Measurements from ENCODE around the gene DPYD.

Gene DPYD

GRCh38 chr1:97044159-97044760 lies 876.6 kb downstream of the DPYD start:
- DNase-seq (ENCODE audit: low spot score), result no peak

GRCh38 chr1:97042551-97042950 lies 878.3 kb downstream of the DPYD start:
- DNase-seq (ENCODE audit: low spot score), result no peak

GRCh38 chr1:97041026-97041425 lies 879.8 kb downstream of the DPYD start:
- DNase-seq (ENCODE audit: low spot score), result no peak

- no peak for DNase-seq (ENCODE audit: low spot score)
Observed at GRCh38 chr1:97038410-97038809, 882.4 kb downstream of the DPYD start.

GRCh38 chr1:97034651-97035050 lies 886.2 kb downstream of the DPYD start:
- DNase-seq (ENCODE audit: low spot score), result no peak

- no peak for DNase-seq (ENCODE audit: low spot score)
Observed at GRCh38 chr1:97033949-97034348, 886.9 kb downstream of the DPYD start.
